ENCODE data around the gene INSYN2B. TPM values are rescaled to one million over a fixed set of nuclear protein-coding genes. Genes with fewer than 3 reads are reported as not detected.

Gene INSYN2B
- total RNA-seq, 1 experiment from 2014 or later: 10.8 TPM

DNA sequence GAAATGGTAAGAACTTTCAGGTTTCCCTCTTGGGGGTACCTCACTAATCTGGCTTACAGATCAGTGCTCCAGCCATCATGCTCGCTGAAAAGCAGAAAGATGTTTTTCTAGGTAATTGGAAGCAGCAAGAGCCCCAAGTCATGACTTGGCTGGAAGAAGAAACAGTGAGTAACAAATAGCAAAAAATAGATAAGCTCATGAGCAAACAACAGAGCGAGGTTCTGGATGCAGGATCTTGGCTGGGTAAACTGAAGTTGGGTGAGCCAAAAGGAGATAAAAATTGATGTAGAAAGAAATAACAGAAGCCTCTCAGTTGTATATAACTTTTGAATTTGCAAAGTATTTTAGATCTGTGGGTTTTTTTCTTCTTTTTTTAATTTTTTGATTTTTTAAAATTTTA, 110.1 kb downstream of the INSYN2B start:
- ChIA-PET POLR2A (ENCODE audit: low non-redundant PET) (no interaction called here), CTCF (no interaction called here)
- no TSS peak for BruUV-seq (replicated peaks)
- H3K27ac ChIP-seq (ENCODE audit: low read depth, low read length, poor library complexity, severe bottlenecking): no peak overlapping the region
- no peak for DNase-seq (ENCODE audit: low spot score)
- H3K4me3 ChIP-seq (ENCODE audit: low read depth, low read length, poor library complexity, severe bottlenecking): no peak overlapping the region
- no peaks in the 10 kb centered on the region for H3K4me1 ChIP-seq (ENCODE audit: insufficient read depth, low read length, poor library complexity, severe bottlenecking)
- TF ChIP-seq, protein P1, sequence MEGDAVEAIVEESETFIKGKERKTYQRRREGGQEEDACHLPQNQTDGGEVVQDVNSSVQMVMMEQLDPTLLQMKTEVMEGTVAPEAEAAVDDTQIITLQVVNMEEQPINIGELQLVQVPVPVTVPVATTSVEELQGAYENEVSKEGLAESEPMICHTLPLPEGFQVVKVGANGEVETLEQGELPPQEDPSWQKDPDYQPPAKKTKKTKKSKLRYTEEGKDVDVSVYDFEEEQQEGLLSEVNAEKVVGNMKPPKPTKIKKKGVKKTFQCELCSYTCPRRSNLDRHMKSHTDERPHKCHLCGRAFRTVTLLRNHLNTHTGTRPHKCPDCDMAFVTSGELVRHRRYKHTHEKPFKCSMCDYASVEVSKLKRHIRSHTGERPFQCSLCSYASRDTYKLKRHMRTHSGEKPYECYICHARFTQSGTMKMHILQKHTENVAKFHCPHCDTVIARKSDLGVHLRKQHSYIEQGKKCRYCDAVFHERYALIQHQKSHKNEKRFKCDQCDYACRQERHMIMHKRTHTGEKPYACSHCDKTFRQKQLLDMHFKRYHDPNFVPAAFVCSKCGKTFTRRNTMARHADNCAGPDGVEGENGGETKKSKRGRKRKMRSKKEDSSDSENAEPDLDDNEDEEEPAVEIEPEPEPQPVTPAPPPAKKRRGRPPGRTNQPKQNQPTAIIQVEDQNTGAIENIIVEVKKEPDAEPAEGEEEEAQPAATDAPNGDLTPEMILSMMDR (conservative IDR thresholded peaks at IDR 0.05; ENCODE audit: low read depth, low read length): no peak
- no peak for TF ChIP-seq EZH2 (IDR thresholded peaks at IDR 0.05; ENCODE audit: borderline replicate concordance, low read depth, low read length, poor library complexity, severe bottlenecking)
- no peaks in the 10 kb centered on the region for H3K9me3 ChIP-seq (ENCODE audit: low read depth, low read length, poor library complexity, severe bottlenecking)
- intact Hi-C loops (cut with micrococcal nuclease; ENCODE audit: unreplicated experiment): no loop called here
- no peaks in the 10 kb centered on the region for H3K27me3 ChIP-seq (replicated peaks; ENCODE audit: insufficient read depth, low read depth, low read length, poor library complexity)
- H3K36me3 ChIP-seq (ENCODE audit: insufficient read depth, low read length, poor library complexity, severe bottlenecking): no peaks in the 10 kb centered on the region

DNA sequence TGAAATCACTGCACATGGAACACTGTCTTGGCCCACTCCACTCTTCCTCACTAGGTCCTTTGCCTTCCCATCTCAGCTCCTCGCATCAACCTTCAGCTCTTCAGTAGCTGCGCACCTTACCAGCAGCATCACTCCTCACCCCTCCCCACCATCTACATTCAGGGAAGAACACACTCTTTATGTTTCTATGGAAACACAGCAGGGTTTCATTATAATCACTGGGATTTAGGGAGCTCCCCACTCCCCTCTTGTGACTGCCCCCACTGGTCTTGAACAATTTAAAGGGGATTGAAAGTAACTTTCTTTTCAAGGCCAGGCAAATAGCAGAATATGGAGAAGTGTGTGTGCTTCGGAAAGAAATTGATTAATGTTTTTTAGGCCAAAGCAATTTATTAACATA, 111.2 kb downstream of the INSYN2B start:
- Histone ChIP-seq H3K4me1 (ENCODE audit: insufficient read depth, low read length, poor library complexity, severe bottlenecking) (no peaks in the 10 kb centered on the region), H3K27me3 (replicated peaks; ENCODE audit: insufficient read depth, low read depth, low read length, poor library complexity) (no peaks in the 10 kb centered on the region), H3K9me3 (ENCODE audit: low read depth, low read length, poor library complexity, severe bottlenecking) (no peaks in the 10 kb centered on the region), H3K36me3 (ENCODE audit: insufficient read depth, low read length, poor library complexity, severe bottlenecking) (no peaks in the 10 kb centered on the region), H3K4me3 (ENCODE audit: low read depth, low read length, poor library complexity, severe bottlenecking) (no peak overlapping the region), H3K27ac (ENCODE audit: low read depth, low read length, poor library complexity, severe bottlenecking) (no peak overlapping the region)
- intact Hi-C loops (cut with micrococcal nuclease; ENCODE audit: unreplicated experiment): no loop called here
- ChIA-PET CTCF (no interaction called here), POLR2A (ENCODE audit: low non-redundant PET) (no interaction called here)
- DNase-seq (ENCODE audit: low spot score): peak; percentile 15
- TF ChIP-seq EZH2 (IDR thresholded peaks at IDR 0.05; ENCODE audit: borderline replicate concordance, low read depth, low read length, poor library complexity, severe bottlenecking): no peak
- TF ChIP-seq, protein P1 (conservative IDR thresholded peaks at IDR 0.05; ENCODE audit: low read depth, low read length): no peak
- BruUV-seq (replicated peaks): no TSS peak

- POLR2A ChIA-PET (ENCODE audit: low non-redundant PET): no interaction called here
Observed at GRCh38 chr5:169867347-169867746, 112.9 kb downstream of the INSYN2B start.

More at GRCh38 chr5:169867347-169867746, 112.9 kb downstream of the INSYN2B start:
- H3K4me3 ChIP-seq (ENCODE audit: low read depth, low read length, poor library complexity, severe bottlenecking): no peak overlapping the region
- BruUV-seq (replicated peaks): no TSS peak
- H3K4me1 ChIP-seq (ENCODE audit: insufficient read depth, low read length, poor library complexity, severe bottlenecking): peaks cover 4% of the 10 kb centered on the region
- CTCF ChIA-PET: no interaction called here
- DNase-seq (ENCODE audit: low spot score): no peak
- TF ChIP-seq EZH2 (IDR thresholded peaks at IDR 0.05; ENCODE audit: borderline replicate concordance, low read depth, low read length, poor library complexity, severe bottlenecking): no peak
- TF ChIP-seq, protein P1 (conservative IDR thresholded peaks at IDR 0.05; ENCODE audit: low read depth, low read length): no peak
- H3K27me3 ChIP-seq (replicated peaks; ENCODE audit: insufficient read depth, low read depth, low read length, poor library complexity): no peaks in the 10 kb centered on the region
- H3K36me3 ChIP-seq (ENCODE audit: insufficient read depth, low read length, poor library complexity, severe bottlenecking): no peaks in the 10 kb centered on the region
- H3K9me3 ChIP-seq (ENCODE audit: low read depth, low read length, poor library complexity, severe bottlenecking): no peaks in the 10 kb centered on the region
- intact Hi-C loops (cut with micrococcal nuclease; ENCODE audit: unreplicated experiment): no loop called here
- H3K27ac ChIP-seq (ENCODE audit: low read depth, low read length, poor library complexity, severe bottlenecking): no peak overlapping the region

Measured in A673 (cell line).